Measurements from ENCODE around the gene TMEM132A. TPM values are rescaled to one million over a fixed set of nuclear protein-coding genes. Genes with fewer than 3 reads are reported as not detected.

TMEM132A gene
- total and polyA plus RNA-seq, 2 of the 13 experiments (the other 11 are each of a cell fraction or from before 2014, with no cell fraction given), result 11.1 to 32.9 TPM

DNA sequence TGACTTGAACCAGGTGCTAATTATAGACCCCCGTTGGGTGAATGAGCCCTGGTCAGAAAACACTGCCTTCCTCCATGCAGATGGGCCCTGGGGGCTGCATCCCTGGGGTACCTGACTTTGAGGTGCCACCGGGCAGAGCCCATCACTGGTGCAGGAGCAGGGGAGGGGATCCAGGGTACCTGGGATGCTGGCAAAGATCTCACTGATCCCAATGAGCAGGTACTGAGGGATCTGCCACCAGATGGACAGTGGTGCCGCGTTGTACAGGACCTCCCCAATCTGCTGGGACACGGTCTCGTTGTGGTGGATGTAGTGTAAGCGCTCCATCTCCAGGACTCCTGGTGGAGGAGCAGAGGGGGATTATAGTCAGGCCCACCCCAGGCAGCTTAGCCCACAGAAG is 15.0 kb downstream of the TMEM132A start:
- ChIA-PET CTCF (ENCODE audit: low intra/inter-chr PET ratio, low total read pairs) (no interaction called here), POLR2A (interaction anchor here (1.1 kb wide), 1 partner anchor 9 kb away, joined by 3 read pairs; no protein-coding TSS in a partner anchor)
- H3K4me1 ChIP-seq (ENCODE audit: insufficient read depth, low read length), result no peaks in the 10 kb centered on the region
- FAIRE-seq (no peak), DNase-seq (ENCODE audit: low spot score) (no peak), ATAC-seq (no peak)
- BruUV-seq (replicated peaks), result no TSS peak
- H3K9me3 ChIP-seq (ENCODE audit: low read length), result no peaks in the 10 kb centered on the region
- no peak overlapping the region for H3K4me3 ChIP-seq (replicated peaks in 1 of 3; ENCODE audit: insufficient read depth in 1 of 3, low read depth in 2 of 3, low read length in 3 of 3)
- WGBS (ENCODE audit: low lambda C conversion rate), result 70% methylated on average over 4 of the region's 7 CpGs
- TF ChIP-seq AKNA (CRISPR knock-in tag; IDR thresholded peaks at IDR 0.05; ENCODE audit: borderline replicate concordance) (no peak), SMAD1 (CRISPR knock-in tag; IDR thresholded peaks at IDR 0.05; ENCODE audit: borderline replicate concordance, low read depth) (no peak), ZNF563 (CRISPR knock-in tag; IDR thresholded peaks at IDR 0.05) (no peak), SIX1 (CRISPR knock-in tag; IDR thresholded peaks at IDR 0.05; ENCODE audit: borderline replicate concordance) (no peak), ZFP36L2 (CRISPR knock-in tag; IDR thresholded peaks at IDR 0.05) (no peak), ZNF660 (CRISPR knock-in tag; IDR thresholded peaks at IDR 0.05; ENCODE audit: borderline replicate concordance, low read depth) (no peak), ZKSCAN8 (CRISPR knock-in tag; IDR thresholded peaks at IDR 0.05; ENCODE audit: borderline replicate concordance) (no peak), POLR2AphosphoS2 (IDR thresholded peaks at IDR 0.05; ENCODE audit: low read depth, low read length) (no peak), BRCA1 (CRISPR knock-in tag; IDR thresholded peaks at IDR 0.05) (no peak), ZNF747 (CRISPR knock-in tag; IDR thresholded peaks at IDR 0.05; ENCODE audit: borderline replicate concordance) (no peak)
- TF ChIP-seq, protein P1, sequence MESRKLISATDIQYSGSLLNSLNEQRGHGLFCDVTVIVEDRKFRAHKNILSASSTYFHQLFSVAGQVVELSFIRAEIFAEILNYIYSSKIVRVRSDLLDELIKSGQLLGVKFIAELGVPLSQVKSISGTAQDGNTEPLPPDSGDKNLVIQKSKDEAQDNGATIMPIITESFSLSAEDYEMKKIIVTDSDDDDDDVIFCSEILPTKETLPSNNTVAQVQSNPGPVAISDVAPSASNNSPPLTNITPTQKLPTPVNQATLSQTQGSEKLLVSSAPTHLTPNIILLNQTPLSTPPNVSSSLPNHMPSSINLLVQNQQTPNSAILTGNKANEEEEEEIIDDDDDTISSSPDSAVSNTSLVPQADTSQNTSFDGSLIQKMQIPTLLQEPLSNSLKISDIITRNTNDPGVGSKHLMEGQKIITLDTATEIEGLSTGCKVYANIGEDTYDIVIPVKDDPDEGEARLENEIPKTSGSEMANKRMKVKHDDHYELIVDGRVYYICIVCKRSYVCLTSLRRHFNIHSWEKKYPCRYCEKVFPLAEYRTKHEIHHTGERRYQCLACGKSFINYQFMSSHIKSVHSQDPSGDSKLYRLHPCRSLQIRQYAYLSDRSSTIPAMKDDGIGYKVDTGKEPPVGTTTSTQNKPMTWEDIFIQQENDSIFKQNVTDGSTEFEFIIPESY (CRISPR knock-in tag; IDR thresholded peaks at IDR 0.05), result no peak
- TF ChIP-seq, protein P2, sequence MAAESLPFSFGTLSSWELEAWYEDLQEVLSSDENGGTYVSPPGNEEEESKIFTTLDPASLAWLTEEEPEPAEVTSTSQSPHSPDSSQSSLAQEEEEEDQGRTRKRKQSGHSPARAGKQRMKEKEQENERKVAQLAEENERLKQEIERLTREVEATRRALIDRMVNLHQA (CRISPR knock-in tag; IDR thresholded peaks at IDR 0.05), result no peak
- in situ Hi-C loops (cut with HindIII; ENCODE audit: extremely low pct_ligation_motif_present, low pct_unique_long_range_greater_than_20kb), result no loop called here
- H3K79me2 ChIP-seq (ENCODE audit: insufficient read depth, low read length), result no peaks in the 10 kb centered on the region
- no peak overlapping the region for H3K9ac ChIP-seq (ENCODE audit: insufficient read depth, low read depth, low read length)
- peaks cover 0 to 2% of the 10 kb centered on the region in 2 experiments; a peak in 2 of 5 replicates for H3K27me3 ChIP-seq (ENCODE audit: control insufficient read depth in 1 of 2, insufficient read depth in 2 of 2, low read length in 2 of 2)
- no peaks in the 10 kb centered on the region for H3K36me3 ChIP-seq (replicated peaks in 1 of 2; ENCODE audit: control insufficient read depth in 1 of 2, insufficient read depth in 2 of 2, low read length in 2 of 2)
- H3K27ac ChIP-seq (ENCODE audit: extremely low read length, insufficient read depth, low read length), result no peak overlapping the region
- H3K4me2 ChIP-seq (ENCODE audit: low read depth, low read length), result no peak overlapping the region
- H4K20me1 ChIP-seq (ENCODE audit: insufficient read depth, low read length), result no peaks in the 10 kb centered on the region
- intact Hi-C loops (cut with micrococcal nuclease; ENCODE audit: unreplicated experiment), result no loop called here
- H2AFZ ChIP-seq (ENCODE audit: low read length), result no peak overlapping the region
